K562 (cell line): ENCODE results near the gene DCLK1.

Source experiments
- CBX3 ChIP-seq, 2 experiments: IDR thresholded peaks; 1 replicate in 1 of 2; 2 replicates in 1 of 2; pipeline ENCODE4 v1.6.1; 2012; ENCODE audit warnings: inconsistent platforms in 2 of 2, low read length in 2 of 2, borderline replicate concordance in 1 of 2, control low read depth in 1 of 2
- JUN ChIP-seq, 2 experiments: sonication (generic) in 1 of 2; formaldehyde crosslinking in 1 of 2; IDR thresholded peaks; 2 replicates each; pipeline versions ENCODE4 v1.6.1 to v1.8.0; 2012 to 2022; ENCODE audit warnings: borderline replicate concordance in 2 of 2, mild to moderate bottlenecking in 2 of 2, improper control_type of control experiment in 1 of 2, low read depth in 1 of 2, low read length in 1 of 2, missing genetic modification reagents in 1 of 2
- MLX ChIP-seq, 2 experiments: fragments of 450-650 bp in 1 of 2; sonication (generic) in 1 of 2; formaldehyde crosslinking; conservative IDR thresholded peaks; 2 replicates each; pipeline versions ENCODE4 v1.4.0 to v1.8.1; 2020 to 2022; ENCODE audit warnings: mild to moderate bottlenecking in 1 of 2, missing genetic modification reagents in 1 of 2
- NFE2L1 ChIP-seq: fragments of 450-650 bp; IDR thresholded peaks from 2 replicates; pipeline ENCODE4 v1.6.1; 2016; ENCODE audit warnings: missing genetic modification characterization, low read depth, mild to moderate bottlenecking, missing compliant biosample characterization, moderate library complexity, borderline replicate concordance
- PCBP1 ChIP-seq: fragments of 200-400 bp; formaldehyde crosslinking; IDR thresholded peaks from 2 replicates; pipeline ENCODE4 v1.6.1; 2018; ENCODE audit warnings: mild to moderate bottlenecking, low read depth, low read length; ENCODE audit not compliant: poor library complexity, severe bottlenecking
- RBM15 ChIP-seq: fragments of 200-400 bp; formaldehyde crosslinking; IDR thresholded peaks from 2 replicates; pipeline ENCODE4 v1.6.1; 2018; ENCODE audit warnings: mild to moderate bottlenecking, low read length, moderate library complexity; ENCODE audit not compliant: insufficient read depth
- REST ChIP-seq, 2 experiments: fragments of 450-650 bp; formaldehyde crosslinking in 1 of 2; IDR thresholded peaks; 2 replicates each; pipeline versions ENCODE4 v1.4.0 to v1.6.1; 2014 to 2020; ENCODE audit warnings: mild to moderate bottlenecking in 2 of 2, borderline replicate concordance in 1 of 2, low read depth in 1 of 2
- SIN3A ChIP-seq, 2 experiments: fragments of 150-350 bp in 1 of 2; IDR thresholded peaks; 2 replicates each; pipeline ENCODE4 v1.6.1; 2011 to 2016; ENCODE audit warnings: borderline replicate concordance in 2 of 2, low read depth in 2 of 2, low read length in 2 of 2, mild to moderate bottlenecking in 2 of 2, moderate library complexity in 2 of 2; ENCODE audit not compliant: control insufficient read depth in 1 of 2
- STAT5B ChIP-seq: fragments of 250-450 bp; sonication (Bioruptor Pico); IDR thresholded peaks from 2 replicates; pipeline ENCODE4 v1.8.0; 2021; ENCODE audit warnings: mild to moderate bottlenecking, inconsistent platforms
- TCF7L2 ChIP-seq: fragments of 150-350 bp; IDR thresholded peaks from 2 replicates; pipeline ENCODE4 v1.6.1; 2016; ENCODE audit warnings: low read depth, mild to moderate bottlenecking, low read length, moderate library complexity
- ZBED1 ChIP-seq: IDR thresholded peaks from 2 replicates; pipeline ENCODE4 v1.6.1; 2014
- ZHX1 ChIP-seq: fragments of 150-350 bp; conservative IDR thresholded peaks from 2 replicates; pipeline ENCODE4 v1.6.1; 2014; ENCODE audit warnings: low read length
- ZNF140 ChIP-seq: fragments of 250-450 bp; sonication (Bioruptor Pico); IDR thresholded peaks from 2 replicates; pipeline ENCODE4 v1.8.0; 2021; ENCODE audit warnings: moderate library complexity, mild to moderate bottlenecking, inconsistent platforms
- ZNF23 ChIP-seq: fragments of 250-450 bp; sonication (Bioruptor Pico); IDR thresholded peaks from 2 replicates; pipeline ENCODE4 v1.4.0; 2020; ENCODE audit warnings: mild to moderate bottlenecking

DNA sequence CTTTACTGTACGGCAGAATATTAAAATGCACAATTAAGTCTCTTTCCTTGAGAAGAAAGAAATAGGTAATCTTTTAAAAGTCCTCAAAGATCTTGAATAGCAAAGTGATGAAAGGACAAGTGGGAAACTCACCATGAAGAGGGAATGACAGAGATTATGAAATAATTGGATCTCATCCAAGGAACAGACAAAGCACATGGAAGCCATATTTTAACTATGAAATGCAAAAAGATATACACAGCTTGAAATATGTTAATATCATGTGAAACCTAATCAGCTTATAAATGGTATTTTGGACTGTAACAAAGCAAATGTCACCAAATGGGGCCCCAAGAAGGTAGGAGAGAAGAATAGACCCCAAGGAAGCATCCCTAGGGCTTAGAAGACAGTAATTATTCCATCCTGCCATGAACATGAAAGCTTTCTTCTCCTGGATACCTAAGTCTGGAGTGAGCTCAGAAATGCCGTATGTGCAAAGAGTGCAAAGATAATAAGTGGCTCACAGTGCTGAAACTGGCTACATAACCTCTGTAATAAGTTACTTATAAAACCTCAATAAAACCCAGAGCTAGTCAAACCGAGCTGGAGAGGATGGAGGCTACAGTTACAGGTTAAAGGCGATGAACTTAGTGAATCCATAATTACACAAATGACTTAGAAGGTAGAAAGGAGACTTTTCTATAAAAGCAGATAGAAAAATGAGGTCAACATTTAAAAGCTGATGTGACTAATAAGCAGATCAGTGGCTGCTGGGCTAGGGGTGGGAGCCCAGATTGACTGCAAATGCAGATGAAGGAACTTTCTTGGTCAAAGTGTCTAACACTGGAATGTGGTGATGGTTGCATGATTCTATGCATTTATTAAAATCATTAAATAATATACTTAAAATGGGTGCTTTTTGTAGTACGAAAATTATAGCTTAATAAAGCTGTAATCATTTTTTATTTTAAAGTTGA, 34.4 kb downstream of the DCLK1 start:
- no peak for TF ChIP-seq JUN (IDR thresholded peaks at IDR 0.05; ENCODE audit: borderline replicate concordance, low read depth, low read length)
- TF ChIP-seq JUN (CRISPR knock-in tag; IDR thresholded peaks at IDR 0.05; ENCODE audit: borderline replicate concordance), result no peak
- no peak for TF ChIP-seq PCBP1
- TF ChIP-seq SIN3A (IDR thresholded peaks at IDR 0.05; ENCODE audit: borderline replicate concordance in 2 of 2, control insufficient read depth in 1 of 2, low read depth in 2 of 2, low read length in 2 of 2), result no peak
- TF ChIP-seq MLX (CRISPR knock-in tag; conservative IDR thresholded peaks at IDR 0.05), result no peak
- TF ChIP-seq ZHX1, result no peak
- TF ChIP-seq REST (IDR thresholded peaks at IDR 0.05; ENCODE audit: borderline replicate concordance), result no peak
- no peak for TF ChIP-seq REST (CRISPR knock-in tag; IDR thresholded peaks at IDR 0.05; ENCODE audit: low read depth)
- no peak for TF ChIP-seq ZNF140 (CRISPR knock-in tag)
- TF ChIP-seq TCF7L2, result no peak
- TF ChIP-seq RBM15, result no peak
- no peak for TF ChIP-seq STAT5B (CRISPR knock-in tag)
- no peak for TF ChIP-seq NFE2L1 (tag)
- TF ChIP-seq ZBED1, result no peak
- TF ChIP-seq ZNF23, result no peak
- no peak for TF ChIP-seq CBX3 (IDR thresholded peaks at IDR 0.05; ENCODE audit: borderline replicate concordance in 1 of 2, low read length in 2 of 2)
